GM18505 (cell line): ENCODE measurements around the gene CLSTN2.

Experiments
- ATAC-seq: cut with Tn5 transposase; IDR thresholded peaks from one replicate; pipeline ENCODE4 v1.9.1; 2021; ENCODE audit not compliant: unreplicated experiment
- POLR2A ChIP-seq: IDR thresholded peaks from 4 replicates; pipeline ENCODE4 v1.6.1; 2011; ENCODE audit warnings: borderline replicate concordance; ENCODE audit not compliant: insufficient read depth, insufficient read length; ENCODE audit errors: extremely low read depth

Gene CLSTN2

DNA sequence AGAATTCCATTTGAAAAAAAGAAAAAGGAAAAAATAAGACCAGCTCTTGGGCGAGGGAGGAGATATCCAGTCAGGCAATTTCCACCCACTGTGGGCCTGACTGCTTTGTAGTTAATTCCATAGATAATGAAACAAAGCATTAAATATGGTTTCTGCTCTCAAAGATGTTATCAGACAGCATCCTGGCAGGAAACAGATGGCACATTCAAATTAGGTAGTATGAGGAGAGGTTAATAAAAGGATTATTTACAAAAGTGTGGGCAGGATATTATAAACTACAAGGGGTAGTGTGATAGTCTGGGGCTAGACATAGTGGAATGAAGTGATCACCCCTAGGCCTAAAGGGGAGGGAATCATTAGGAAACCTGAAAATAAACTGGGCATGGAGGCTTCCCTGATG, 193.2 kb downstream of the CLSTN2 start:
- no peak for TF ChIP-seq POLR2A
- no peak for ATAC-seq

DNA sequence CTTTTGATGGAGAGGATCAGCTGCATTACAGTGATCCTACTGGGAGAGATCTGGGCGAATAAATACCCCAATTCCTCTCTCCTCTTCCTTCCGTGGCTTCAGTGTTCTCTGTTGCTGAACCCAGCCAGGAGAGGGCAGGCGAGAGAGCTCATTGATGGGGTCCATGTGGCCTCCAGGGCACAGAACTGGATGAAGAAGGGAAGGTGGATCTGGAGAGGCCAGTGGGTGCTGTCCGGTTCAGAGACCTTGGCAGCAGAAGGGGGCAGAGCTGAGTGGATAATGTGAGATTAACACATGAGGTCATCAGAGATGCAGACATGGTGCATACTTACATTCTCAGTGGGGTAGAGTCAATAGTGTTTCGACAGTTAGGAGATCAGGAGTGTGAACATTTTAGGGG, 193.6 kb downstream of the CLSTN2 start:
- peak; percentile 59 for ATAC-seq
- TF ChIP-seq POLR2A = no peak

DNA sequence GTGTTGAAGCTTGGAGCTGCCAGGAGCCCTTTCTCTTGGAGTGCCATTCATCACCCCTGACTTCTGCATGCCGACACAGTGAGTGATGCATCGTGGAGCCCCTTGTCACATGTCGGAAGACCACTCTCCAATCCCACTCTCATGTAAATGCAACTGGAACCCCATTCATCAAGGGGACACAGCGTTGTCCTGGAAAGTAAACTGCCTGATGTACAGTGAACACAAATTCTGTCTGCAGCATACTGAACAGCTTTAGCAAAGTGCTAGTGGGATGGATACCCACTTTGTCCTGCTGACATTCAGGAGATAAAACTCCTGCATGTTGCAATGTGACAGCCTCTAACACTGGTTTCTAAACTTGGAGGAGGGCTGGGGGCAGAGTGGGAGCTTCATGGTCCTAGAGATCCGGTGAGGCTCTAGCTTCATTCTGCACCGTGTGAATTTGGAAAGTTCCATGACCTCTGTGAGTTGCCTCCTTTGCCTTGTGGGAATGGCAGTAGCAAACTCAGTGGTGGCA, 194.8 kb downstream of the CLSTN2 start:
- no peak for ATAC-seq
- no peak for TF ChIP-seq POLR2A

DNA sequence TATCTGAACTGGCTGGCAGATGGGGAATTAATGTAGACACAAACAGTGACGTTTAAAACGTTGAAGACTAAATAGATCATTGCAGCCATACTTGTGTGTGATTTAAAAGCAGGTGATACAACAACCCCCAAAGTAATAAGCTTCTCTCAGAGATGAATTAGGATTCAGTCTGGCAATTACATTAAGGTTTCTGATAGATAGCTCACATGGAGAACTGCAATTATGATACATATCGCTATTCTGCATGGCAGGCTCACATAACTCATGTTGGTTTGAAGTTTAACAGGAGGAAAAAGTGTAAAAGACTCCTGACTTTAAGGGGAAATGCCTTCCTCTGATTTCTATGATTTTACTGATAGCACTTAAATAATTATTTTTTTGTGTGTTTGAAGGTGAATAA, 196.9 kb downstream of the CLSTN2 start:
- ATAC-seq = no peak
- TF ChIP-seq POLR2A = no peak

DNA sequence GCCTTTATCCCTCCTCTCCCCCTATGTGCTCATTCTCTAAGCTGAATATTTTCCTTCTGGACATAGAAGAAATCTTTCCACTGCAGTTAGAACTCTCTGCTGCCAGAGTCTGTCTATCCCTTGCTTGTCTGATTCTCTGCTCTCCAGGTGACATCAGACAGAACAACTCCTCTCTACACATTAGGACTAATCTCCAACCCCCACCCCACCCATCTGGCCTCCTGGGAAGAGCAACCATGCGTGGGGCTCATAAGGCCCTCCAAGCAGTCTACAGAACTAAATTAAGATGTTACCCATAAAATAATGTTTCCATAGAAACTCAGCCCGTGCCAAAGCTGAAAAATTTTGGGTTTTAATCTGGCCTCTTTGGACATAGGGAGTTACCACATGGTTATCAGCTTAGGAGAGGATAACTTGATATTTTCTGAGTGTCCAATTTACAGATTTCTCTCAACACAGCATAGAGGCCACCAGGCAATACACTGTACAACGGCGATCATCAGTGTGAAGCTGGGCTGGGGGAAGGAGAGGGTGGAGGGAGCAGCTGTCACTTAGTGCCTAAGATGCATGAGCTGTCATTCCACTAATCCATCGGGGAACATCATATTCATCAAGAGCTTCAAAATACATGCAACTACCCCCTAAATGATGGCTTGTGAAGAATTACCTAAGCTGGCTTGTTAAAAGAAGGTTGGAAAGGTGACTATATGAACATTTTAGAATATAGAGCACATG, 199.4 kb downstream of the CLSTN2 start:
- ATAC-seq = no peak
- no peak for TF ChIP-seq POLR2A

DNA sequence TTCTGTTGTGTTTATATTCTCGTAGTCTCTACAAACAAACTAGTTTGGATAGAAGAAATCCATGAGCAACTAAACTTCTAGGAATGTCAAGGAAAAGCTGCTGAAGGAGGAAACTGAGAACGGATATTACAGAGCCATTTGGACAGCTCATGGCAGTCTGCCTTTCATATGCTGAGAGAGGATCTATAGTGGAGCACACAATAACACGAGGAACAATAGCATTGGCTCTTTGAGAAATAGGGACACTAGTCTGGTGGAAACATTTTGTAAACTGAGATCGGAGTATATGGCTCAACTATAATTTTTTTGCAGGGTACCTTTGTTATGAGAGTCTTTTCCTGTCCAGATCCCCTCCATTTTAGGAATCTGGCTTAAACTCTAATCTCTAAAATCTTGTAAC, 200.5 kb downstream of the CLSTN2 start:
- TF ChIP-seq POLR2A = no peak
- ATAC-seq = no peak

DNA sequence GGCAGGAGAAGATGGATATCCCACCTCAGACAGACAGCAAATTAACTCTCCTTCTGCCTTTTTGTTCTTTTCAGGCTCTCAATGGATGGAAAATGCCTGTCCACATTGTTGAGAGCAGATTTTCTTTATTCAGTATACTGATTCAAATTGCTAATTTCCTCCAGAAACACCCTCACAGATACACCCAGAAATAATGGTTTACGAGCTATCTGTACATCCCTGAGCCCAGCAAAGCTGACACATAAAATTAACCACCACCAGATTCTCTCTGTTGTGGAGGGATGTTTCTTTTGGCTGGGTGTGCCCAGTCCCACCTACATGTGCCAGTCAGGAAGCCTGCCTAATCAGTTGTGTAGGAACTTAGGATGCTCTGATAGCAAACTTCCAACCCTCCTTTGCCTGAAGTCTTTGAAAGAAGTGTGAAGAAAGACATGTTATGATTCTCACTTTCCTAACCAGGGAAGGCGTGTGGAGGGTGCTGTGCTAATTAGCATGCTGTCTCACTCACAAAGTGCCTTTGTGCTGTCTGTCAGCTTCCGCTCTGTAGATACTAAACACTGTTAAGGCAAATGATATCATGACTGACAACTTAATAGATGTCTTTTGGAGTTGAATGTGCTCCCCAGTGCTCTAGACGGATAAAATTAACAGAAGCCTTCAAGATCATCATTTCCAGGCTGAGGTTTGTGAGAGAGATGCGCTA, 208.5 kb downstream of the CLSTN2 start:
- ATAC-seq = no peak
- no peak for TF ChIP-seq POLR2A

DNA sequence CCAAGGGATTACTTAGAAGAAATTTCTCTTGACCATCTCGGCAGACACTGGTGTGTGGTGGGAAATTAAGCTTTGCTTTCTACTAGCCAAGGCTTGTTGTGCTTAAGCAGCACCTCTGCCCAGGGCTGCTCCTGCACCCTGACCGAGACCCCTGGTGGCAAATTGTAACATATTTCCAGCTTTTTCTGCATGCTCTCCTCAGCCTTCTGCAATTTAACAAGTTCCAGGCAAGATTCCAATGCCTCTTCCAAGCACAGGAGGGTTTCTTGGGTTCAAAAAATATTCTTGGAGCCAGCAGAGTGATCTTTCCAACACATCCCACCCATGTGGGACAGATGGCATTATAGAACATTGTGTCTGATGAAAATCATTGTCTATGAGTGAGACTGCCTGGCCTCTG, 210.5 kb downstream of the CLSTN2 start:
- ATAC-seq = no peak
- no peak for TF ChIP-seq POLR2A

DNA sequence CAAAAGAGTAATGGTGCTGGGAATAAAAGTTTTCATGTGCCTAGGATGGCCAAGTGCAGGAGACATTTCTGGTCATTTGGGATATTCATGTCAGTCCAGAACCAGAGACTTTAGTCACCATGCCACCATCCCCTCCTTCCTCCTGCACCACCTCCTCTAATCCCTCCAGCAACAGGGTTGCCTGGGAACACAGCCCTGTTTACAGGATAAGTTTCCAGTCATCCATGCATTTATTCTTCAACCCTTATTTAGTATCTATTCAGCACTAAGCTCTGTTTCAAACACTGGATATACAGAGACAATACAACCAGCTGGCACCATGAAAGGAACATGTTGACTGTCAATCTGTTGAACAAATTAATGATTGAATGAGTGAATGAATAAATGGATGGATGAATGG, 211.7 kb downstream of the CLSTN2 start:
- no peak for ATAC-seq
- TF ChIP-seq POLR2A = no peak

DNA sequence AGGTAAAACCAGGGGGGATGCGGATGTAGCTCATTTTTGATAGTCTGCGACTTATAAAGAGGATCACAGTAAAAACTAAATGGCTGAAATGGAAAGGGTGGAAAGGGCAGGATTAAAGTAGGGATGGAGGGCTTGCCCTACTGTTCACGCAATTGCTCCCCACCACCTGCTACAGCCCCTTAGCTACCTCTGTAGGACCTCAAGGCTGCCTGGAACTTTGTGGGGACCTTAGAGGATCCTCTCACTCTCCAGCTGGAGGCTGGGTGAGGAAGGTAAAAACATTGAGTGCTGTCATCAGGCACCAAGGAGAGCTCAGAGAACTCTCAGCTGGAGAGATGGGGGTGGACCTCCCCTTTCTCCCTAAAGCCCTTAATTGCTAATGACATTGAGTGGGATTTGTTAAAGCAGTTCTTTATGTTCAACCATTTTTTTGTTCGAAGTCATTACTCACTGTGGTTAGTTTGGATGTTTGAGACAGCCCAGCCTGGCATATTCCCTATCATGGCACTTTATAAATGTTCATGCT, 213.0 kb downstream of the CLSTN2 start:
- no peak for ATAC-seq
- TF ChIP-seq POLR2A = no peak

DNA sequence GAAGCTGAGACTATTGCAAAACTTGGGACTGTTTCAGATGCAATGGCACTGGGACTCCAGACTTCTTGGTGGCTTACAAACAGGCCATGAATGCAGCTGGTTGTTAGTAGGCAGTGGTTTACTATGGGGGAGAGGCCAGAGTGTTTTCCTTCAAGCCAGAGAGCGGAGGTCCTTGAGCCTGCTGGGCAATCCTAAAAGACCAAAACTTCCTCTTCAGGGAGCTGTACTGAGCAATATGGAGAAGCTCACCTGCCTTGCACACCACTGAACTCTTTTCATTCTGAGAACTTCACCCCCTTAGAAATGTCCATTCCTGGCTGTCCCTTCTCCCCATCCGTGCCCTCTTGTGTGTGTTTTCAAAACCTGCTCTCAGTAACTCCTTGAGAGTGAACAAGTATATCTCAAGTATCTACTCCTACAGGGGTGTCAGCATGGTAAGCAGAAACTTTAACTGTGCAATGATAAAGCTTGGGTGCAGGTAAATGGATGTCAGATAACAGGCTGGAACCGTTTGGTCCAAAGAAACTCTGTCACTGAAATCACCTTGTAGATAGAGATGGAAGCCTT, 213.9 kb downstream of the CLSTN2 start:
- ATAC-seq = no peak
- no peak for TF ChIP-seq POLR2A

DNA sequence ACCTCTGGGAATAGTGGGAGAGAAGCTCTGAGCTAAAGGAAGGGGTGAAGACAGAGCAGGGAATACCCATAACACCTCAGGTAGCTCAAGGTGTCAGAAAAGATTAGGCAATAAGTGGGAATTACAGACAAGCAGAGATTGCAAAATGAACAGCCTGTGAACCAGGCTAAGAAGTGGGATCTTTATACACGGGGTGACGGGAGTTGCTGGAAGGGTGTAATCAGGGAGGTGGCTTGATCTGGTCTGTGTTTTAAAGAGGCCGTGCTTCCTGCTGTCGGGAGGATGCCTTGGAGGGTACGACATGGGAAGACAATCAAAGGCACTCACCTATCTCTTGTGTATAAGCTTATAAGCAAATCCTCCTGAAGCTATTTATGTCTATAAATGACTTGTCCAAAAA, 216.3 kb downstream of the CLSTN2 start:
- ATAC-seq = no peak

DNA sequence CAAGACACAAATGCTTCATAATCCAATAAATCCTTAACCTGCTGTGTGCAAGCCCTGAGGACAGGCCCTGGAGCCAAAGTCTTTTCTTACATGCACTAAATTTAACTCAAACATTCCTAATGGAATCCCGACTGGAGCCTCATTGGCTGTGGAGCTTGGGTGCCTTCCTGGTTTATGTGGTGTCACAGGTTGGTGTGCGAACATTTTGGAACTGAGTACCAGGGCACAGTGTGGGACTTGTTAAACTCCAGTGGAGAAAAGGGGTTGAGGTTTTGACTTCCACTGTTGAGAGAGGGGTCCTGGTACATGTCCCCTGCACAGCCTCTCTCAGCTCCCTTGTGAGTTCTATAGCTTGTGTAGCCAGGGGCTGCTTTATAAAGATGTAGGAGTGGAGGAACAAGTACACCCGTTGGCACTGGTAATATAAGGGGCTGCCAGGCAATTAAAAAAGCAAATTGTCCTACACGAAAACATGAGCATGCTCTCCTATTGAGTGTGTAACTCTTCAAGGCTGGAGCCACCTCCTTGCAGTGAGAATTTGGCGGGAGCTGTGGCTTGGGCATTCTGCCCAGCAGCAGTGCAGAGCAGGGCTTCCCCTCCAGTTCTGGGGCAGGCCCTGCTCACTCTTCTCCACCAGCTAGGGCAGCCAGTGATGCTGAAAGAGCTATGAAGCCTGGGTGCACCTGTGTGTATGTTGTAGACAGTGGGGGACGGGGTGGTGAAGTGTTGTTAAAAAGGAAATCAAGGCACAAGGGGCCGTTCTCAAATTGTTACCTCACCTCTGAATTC, 218.1 kb downstream of the CLSTN2 start:
- ATAC-seq = no peak

More for the DNA sequence above, 216.3 kb downstream of the CLSTN2 start:
- no peak for TF ChIP-seq POLR2A

More for the DNA sequence above, 218.1 kb downstream of the CLSTN2 start:
- TF ChIP-seq POLR2A = no peak
